Amniotic stem cell (primary cell): Measurements from ENCODE around the gene SCO1.
"Not testable (repeated sequence)": the region's sequence is repeated elsewhere in the genome, so short reads cannot be mapped to it uniquely, and the experiment has no call there.

ENCODE experiments used
- DNase-seq: peaks from one replicate; lab custom pipeline; 2025; lab: John Stamatoyannopoulos, UW

The SCO1 gene

GRCh38 chr17:10725262-10725661, 27.9 kb upstream of the SCO1 start:
- DNase-seq = no peak

GRCh38 chr17:10724546-10725195, 27.3 kb upstream of the SCO1 start:
- no peak for DNase-seq

GRCh38 chr17:10718547-10718946, 21.2 kb upstream of the SCO1 start:
- DNase-seq = no peak

GRCh38 chr17:10716218-10716617, 18.9 kb upstream of the SCO1 start:
- DNase-seq = no peak

- DNase-seq = no peak
Measured at GRCh38 chr17:10713318-10713717, 16.0 kb upstream of the SCO1 start.

- DNase-seq = no peak
Measured at GRCh38 chr17:10705727-10706126, 8.4 kb upstream of the SCO1 start.

GRCh38 chr17:10702574-10702973, 5.2 kb upstream of the SCO1 start:
- DNase-seq = no peak

GRCh38 chr17:10699856-10700255, 2.5 kb upstream of the SCO1 start:
- no peak for DNase-seq

- no peak for DNase-seq
Measured at GRCh38 chr17:10698096-10698818, 924 bp upstream of the SCO1 start.

GRCh38 chr17:10695875-10696407, 1.4 kb downstream of the SCO1 start:
- DNase-seq = not testable (repeated sequence)

- DNase-seq = no peak
Measured at GRCh38 chr17:10687499-10687898, 9.8 kb downstream of the SCO1 start.

GRCh38 chr17:10683853-10684252, 13.5 kb downstream of the SCO1 start:
- no peak for DNase-seq

- DNase-seq = no peak
Measured at GRCh38 chr17:10681866-10682446, 15.4 kb downstream of the SCO1 start.

GRCh38 chr17:10674704-10675103, 22.6 kb downstream of the SCO1 start:
- no peak for DNase-seq

- DNase-seq = no peak
Measured at GRCh38 chr17:10673312-10673711, 24.0 kb downstream of the SCO1 start.

- no peak for DNase-seq
Measured at GRCh38 chr17:10668775-10669174, 28.6 kb downstream of the SCO1 start.

- no peak for DNase-seq
Measured at GRCh38 chr17:10666906-10667305, 30.4 kb downstream of the SCO1 start.

GRCh38 chr17:10664571-10664970, 32.8 kb downstream of the SCO1 start:
- DNase-seq = no peak

- no peak for DNase-seq
Measured at GRCh38 chr17:10663231-10663630, 34.1 kb downstream of the SCO1 start.

GRCh38 chr17:10661437-10661836, 35.9 kb downstream of the SCO1 start:
- DNase-seq = no peak

GRCh38 chr17:10657879-10658278, 39.5 kb downstream of the SCO1 start:
- no peak for DNase-seq

GRCh38 chr17:10657148-10657547, 40.2 kb downstream of the SCO1 start, which contains the start of gene MYH3:
Gene MYH3, minus strand, starts transcription at chr17:10657309. Its CDS starts 2,245 bp downstream, at chr17:10655064.
- no peak for DNase-seq

GRCh38 chr17:10653987-10654386, 43.3 kb downstream of the SCO1 start:
- DNase-seq = no peak
